NAMALWA (cell line): Measurements from ENCODE around the gene UFM1.
"Not testable (repeated sequence)": the region's sequence is repeated elsewhere in the genome, so short reads cannot be mapped to it uniquely, and the experiment has no call there.

Experiments used
- DNase-seq: peaks from one replicate; pipeline ENCODE4 v3.0.0-alpha.2; 2015; ENCODE audit warnings: low spot score

Gene UFM1

GRCh38 chr13:38366954-38367645 lies 17.4 kb downstream of the UFM1 start:
- no peak for DNase-seq

DNA sequence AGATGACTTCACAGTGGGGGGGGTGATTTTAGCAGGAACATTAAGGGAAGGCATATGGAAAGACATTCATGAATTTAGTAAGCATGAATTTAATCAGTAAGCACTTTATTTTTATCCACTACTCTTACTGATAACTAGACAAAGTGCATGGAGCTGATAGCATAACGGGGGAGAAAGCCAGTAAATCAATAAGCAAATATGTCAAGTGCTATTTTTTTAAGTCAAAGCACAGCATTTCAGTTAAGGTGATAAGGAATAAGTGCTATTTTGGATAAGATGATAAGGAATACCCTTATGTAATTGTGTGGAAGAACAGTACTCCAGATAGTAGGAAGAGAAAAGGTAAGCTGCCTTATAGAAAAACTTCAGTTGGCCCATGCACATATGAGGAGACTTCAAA lies 19.4 kb downstream of the UFM1 start:
- no peak for DNase-seq

GRCh38 chr13:38370096-38370495 lies 20.4 kb downstream of the UFM1 start:
- not testable (repeated sequence) for DNase-seq

- DNase-seq: no peak
Observed at GRCh38 chr13:38372820-38373383, 23.3 kb downstream of the UFM1 start.

GRCh38 chr13:38376546-38376945 lies 26.9 kb downstream of the UFM1 start:
- DNase-seq: no peak

DNA sequence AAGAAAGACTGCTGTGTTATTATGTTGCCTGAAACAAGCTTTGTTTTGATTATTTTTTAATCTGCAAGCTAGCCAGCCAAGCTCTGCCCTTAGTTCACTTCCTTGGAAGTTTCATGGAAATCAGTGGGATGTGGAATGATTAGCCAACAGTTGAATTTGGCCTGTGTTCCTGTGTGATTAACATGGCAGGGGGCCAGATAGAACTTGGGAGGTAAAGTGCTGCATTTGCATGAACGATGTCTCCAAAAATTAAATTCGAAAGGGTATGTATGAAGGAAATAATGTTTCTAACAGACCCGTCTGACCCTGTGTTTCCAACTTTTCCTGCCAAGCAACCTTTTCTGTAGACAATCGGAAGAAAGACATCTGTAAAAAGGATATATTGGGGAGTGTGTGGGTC lies 32.2 kb downstream of the UFM1 start:
- no peak for DNase-seq

- no peak for DNase-seq
Observed at GRCh38 chr13:38382946-38383345, 33.3 kb downstream of the UFM1 start.

- DNase-seq: no peak
Observed at GRCh38 chr13:38384171-38384570, 34.5 kb downstream of the UFM1 start.

- DNase-seq: no peak
Observed at GRCh38 chr13:38385153-38385891, 35.7 kb downstream of the UFM1 start.

DNA sequence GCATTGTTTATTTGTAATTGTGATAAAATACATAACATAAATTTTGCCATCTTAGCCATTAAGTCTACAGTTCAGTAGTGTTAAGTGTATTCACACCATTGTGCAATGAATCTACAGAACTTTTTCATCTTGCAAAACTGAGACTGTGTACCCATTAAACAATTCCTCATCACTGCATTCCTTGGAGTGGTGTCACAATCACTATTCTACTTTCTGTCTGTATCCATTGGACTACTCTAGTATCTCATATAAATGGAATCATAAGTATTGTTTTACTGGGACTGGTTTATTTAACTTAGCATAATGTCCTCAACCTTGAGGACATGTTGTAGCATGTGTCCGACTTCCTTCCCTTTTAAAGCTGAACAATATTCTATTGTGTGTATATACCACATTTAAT lies 36.8 kb downstream of the UFM1 start:
- no peak for DNase-seq

GRCh38 chr13:38391341-38391740 lies 41.7 kb downstream of the UFM1 start:
- no peak for DNase-seq

DNA sequence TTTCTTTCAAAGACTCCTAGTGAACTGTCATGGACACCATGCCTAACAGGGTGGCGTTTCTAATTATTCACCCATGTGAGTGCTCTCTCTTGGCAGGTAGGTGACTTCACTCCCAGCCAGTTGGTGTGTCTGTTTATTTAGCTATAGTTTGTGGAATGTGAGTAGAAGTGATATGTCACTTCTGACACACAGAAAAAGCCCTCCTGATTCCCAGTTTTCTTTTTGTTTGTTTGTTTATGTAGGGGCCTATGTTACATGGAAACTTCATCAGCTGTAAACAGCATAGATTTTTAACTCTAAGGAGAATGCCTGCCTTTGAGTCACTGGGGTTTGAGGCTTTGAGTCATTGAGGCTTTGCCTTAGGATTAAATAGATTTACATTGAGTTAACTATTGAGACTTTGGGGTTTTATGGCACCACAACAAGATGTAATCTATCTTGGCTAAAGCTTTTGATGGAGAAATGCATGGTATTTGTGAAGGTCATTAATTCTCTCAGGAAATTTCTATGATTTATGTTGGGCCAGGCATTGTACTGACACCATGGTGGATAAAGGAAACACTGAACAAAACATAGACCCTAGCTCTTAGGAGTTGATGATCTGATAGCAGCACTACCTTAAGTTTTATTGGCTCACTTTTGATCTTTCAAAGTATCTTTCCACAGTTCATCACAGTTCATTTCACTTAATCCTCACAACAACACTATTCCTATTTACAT lies 45.3 kb downstream of the UFM1 start:
- DNase-seq: no peak

DNA sequence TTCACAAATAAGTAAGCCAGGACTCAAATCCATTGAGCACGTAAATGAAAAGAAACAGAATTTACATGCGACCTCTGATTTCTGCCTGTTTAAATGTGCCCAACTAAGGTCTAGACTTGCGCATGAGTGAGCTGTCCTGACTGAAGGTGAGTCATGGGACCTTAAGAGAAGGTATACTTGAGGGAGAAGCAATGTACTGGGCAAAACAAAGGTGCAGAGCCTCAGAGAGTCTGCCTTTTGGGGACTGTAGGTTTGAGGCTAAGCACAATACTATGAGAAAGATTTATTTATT lies 45.8 kb downstream of the UFM1 start:
- no peak for DNase-seq

- peak; percentile 35 for DNase-seq
Observed at GRCh38 chr13:38398711-38399493, 49.3 kb downstream of the UFM1 start.

DNA sequence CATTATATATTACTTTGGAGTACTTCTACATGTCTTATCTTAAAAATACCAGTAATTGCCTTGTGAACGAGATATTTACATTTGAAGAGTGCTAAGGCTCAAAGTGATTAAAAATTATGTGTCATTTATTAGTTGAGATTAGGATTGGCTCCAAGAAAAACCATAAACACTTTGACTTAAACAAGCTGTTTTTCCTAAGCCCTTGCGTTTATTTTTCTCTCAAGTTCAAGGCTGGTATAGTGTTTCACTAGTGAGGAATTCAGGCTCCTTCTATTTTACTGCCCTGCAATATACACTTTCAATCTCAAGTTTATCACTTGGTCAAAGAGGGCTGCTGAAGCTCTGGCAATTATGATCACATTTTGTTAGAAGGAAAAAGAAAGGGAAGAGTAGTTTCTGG lies 49.9 kb downstream of the UFM1 start:
- no peak for DNase-seq

- no peak for DNase-seq
Observed at GRCh38 chr13:38401276-38401675, 51.6 kb downstream of the UFM1 start.

- no peak for DNase-seq
Observed at GRCh38 chr13:38405216-38405615, 55.6 kb downstream of the UFM1 start.

DNA sequence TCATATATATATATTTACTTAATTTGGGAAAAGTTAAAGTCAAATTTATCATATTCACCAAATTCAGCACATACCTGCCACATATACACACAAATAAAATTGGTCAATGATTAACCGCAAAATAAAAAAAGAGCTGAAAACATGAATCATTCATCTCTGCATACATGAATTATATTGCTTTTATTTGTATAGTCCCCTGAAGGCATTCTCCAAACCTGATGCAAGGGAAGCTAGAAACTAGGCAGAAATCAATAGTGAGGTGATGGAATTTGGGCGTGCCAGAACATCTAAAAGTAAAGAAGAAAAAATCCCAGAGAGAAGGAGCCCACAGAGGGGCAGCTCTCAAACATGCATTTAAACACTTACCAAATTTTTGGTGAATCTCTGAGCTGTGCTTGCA lies 60.1 kb downstream of the UFM1 start:
- DNase-seq: no peak

GRCh38 chr13:38412266-38412665 lies 62.6 kb downstream of the UFM1 start:
- DNase-seq: no peak
